ENCODE data around the gene TSEN54.

- TF ChIP-seq CTCF (IDR thresholded peaks at IDR 0.05; ENCODE audit: low read depth, low read length, missing input control): no peak
- TF ChIP-seq JUND (IDR thresholded peaks at IDR 0.05): no peak
- TF ChIP-seq, protein P1, sequence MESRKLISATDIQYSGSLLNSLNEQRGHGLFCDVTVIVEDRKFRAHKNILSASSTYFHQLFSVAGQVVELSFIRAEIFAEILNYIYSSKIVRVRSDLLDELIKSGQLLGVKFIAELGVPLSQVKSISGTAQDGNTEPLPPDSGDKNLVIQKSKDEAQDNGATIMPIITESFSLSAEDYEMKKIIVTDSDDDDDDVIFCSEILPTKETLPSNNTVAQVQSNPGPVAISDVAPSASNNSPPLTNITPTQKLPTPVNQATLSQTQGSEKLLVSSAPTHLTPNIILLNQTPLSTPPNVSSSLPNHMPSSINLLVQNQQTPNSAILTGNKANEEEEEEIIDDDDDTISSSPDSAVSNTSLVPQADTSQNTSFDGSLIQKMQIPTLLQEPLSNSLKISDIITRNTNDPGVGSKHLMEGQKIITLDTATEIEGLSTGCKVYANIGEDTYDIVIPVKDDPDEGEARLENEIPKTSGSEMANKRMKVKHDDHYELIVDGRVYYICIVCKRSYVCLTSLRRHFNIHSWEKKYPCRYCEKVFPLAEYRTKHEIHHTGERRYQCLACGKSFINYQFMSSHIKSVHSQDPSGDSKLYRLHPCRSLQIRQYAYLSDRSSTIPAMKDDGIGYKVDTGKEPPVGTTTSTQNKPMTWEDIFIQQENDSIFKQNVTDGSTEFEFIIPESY (IDR thresholded peaks at IDR 0.05): no peak
- TF ChIP-seq RAD21 (IDR thresholded peaks at IDR 0.05): no peak
- TF ChIP-seq YY1 (IDR thresholded peaks at IDR 0.05): no peak
- TF ChIP-seq GABPA (IDR thresholded peaks at IDR 0.05 in 1 of 2, conservative IDR thresholded peaks at IDR 0.05 in 1 of 2): no peak
- no peak for TF ChIP-seq SP1 (IDR thresholded peaks at IDR 0.05)
- TF ChIP-seq HNF4G (IDR thresholded peaks at IDR 0.05): no peak
- no peak for TF ChIP-seq EGR1 (IDR thresholded peaks at IDR 0.05; ENCODE audit: low read depth in 2 of 2)
- no peak for TF ChIP-seq NR2F2 (IDR thresholded peaks at IDR 0.05)
These were observed 10.2 kb upstream of the TSEN54 start for GRCh38 chr17:75506134-75506533.
